HG03280 (cell line): Measurements from ENCODE around the gene ALDH1L1.

Source experiments
- ATAC-seq: cut with Tn5 transposase; IDR thresholded peaks from one replicate; pipeline ENCODE4 v1.9.1; 2021; ENCODE audit warnings: mild to moderate bottlenecking, moderate library complexity; ENCODE audit not compliant: unreplicated experiment

Gene ALDH1L1

DNA sequence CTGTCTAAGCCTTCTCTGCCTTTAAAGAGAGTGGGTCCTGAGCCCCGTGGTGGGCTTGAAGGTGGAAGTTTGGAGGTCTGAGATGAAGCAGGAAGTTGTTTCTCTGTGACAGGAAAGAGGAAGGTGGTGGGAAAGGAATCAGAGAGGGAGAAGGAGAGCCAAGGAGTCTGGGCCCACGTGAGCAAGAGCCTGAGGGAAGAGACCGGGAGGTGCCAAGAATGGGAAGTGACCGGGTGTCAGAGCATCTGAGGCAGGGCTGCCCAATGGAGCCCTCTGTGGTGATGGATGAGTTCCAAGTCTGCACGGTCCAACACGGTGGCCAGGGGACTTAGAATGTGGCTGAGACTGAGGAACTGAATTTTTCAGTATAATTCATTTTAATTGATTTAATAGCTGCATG is 24.6 kb downstream of the ALDH1L1 start:
- ATAC-seq: no peak

DNA sequence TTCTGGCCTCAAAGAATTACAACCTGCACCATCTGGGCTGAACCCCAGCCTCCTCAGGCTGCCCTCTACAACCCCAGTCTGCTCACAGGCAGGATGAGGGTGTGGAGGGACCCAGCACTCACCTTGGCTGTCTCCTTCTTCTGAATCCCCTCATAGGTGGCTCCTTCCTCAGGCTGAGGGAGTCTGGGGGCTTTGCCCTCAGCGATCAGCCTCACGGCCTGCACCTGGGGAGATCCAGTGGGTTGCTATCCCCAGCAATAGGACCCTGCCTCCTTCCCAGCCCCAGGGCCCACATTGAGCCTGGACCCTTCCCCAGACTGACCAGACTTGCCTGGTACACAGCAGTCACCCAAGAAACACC is 25.1 kb downstream of the ALDH1L1 start:
- no peak for ATAC-seq

DNA sequence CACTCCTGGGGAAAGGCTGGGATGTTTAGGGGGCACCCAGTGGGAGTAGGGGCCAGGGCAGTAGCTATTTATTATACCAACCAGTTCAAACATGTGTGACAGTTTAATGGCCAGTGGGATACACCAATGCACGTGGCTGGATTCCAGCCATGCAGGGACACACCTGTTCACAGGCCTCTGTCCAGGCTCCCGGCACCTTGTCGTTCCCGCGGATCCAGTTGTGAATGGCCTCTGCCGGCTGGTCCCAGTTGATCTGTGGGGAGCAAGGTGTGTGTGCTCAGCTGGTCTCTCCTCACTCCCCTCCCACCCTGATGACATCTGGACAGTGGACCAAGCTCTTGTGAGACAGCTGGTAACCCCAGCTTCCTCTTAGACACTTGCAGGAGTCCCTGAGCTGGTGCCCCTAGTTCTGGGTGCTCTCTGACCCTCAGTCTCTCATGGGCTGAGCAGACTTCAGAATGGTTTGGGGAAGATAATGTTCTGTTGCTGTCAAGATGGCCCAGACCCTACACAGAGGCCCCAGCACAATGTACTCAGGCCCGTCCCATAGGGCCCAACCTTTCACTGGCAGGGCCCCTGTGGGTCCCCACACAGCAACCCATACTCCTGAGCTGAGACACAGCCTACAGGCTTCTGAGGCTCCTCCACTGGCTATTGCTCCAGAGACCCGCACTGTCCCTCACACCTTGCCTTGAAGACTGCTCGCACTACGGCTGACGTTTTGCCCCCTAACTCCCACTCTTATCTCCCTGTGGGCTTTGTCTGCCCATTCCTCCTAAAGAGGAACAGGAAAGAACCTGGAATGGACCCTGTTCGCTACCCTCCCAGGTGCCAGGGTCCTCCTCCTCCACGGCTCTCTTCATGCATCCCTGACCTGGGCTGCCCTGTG is 25.8 kb downstream of the ALDH1L1 start:
- no peak for ATAC-seq

DNA sequence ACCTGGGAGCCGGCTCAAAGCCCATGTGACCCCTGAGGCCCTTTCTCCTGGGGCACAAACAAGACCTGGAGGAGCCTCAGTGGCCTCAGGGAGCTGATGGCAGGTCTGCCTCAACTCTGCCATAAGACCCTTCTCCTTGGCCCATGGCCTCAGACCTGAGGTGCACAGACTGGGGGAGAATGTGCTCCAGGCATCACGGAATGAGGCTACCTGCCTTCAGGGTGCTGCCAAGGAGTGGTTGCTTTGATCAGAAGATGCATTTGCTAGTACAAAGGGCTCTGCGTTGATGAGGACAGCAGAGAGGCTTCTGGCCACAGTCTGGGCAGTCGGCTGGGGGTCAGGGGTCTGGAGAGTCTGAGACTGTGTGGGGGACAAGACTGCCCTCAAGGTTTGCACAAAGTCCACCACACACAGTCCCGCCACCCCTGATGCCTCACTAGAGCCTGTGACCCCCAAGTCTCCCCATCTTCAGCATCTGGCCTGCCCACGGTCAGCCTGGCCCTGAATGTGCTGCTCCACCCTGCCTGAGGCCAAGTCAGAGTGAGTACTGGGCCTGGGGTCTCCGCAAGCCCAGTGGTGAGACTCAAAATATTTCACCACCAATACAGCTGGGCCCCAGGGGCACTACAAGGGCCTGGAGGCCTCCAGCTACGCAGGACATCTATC is 26.6 kb downstream of the ALDH1L1 start:
- ATAC-seq: no peak

DNA sequence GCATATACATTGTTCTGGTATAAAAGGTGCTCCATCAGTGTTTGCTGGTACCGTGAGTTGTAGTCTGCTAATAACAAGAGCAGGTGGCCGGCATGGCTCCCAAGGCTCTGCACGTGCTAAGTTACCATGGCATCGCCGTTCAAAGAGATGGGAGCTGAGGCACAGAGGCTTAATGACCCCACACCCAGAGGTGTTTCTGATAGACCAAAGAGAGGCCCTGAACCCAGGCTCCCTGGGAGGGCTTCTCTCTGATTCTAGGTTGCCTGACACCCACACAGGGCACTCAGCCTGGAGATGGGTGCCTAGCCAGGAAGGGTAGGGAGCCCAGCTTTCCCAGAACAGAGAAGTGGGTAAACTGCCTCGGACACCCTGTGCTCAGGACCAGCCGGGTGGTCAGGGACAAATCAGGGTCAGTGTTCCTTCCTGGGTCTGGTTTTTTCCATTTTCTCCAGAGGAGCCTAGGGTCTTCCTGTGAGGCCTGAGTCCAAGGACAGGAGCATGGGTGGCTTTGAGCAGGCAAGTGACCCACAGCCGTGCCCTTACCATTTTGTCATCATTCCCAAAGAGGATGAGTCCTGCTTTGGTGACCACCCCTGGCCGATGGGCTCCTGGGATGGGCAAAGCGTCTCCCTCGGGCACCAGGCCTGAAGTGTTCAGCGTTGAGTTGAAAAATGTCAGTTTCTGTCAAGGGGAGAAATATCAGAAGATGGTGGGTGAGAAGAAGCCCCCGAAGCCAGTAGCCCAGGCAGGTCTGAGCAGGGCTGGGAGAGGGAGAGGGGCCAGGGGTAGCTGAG is 27.3 kb downstream of the ALDH1L1 start:
- no peak for ATAC-seq

DNA sequence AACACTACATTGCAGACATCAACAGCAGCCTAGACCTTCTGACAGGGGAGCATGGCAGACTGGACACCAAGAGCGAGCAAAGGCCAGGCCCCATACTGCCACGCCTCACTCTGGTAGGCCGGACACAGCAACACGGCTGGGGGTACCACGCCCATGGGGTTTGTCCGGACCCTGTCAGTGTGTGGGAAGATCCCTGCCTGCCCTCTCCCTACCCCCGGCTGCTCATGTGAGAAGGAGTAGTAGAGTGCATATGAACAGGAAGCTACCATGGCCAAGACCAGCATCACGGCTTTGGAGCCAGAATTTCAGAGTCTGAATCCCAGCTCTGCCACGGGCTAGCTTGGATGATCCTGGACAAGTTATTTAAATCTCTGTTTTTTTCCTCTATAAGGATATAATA is 27.9 kb downstream of the ALDH1L1 start:
- no peak for ATAC-seq

DNA sequence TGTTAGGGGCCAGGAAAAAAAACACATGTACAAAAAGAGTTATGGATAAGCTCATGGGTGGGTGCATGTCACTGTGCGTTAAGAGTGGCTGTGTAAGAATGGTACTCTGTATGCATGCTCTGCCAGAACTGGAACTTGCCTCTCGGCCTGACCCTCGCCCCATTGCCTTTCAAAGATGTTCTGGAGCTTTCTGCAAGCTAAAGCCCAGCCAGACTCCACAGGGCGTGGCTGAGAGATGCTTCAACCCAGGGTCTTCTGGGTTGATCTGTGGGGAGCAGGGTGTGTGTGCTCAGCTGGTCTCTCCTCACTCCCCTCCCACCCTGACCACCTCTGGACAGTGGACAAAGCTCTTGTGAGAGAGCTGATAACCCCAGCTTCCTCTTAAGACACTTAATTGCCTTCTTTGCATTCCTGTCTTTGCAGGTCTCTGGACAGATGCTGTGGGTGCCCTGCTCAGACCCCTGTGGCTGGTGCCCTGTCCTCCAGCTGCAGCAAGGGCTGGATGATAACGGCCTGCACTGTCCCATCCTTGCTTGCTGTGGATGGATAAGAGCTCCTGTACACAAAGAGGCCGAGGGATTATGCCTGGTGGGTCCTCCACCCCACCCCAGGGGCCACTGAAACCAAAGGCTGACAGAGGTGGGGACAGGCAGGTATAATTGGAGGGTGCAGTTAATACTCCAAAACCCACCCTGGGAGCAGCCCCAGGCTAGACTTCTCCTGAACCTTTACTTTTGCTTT is 28.7 kb downstream of the ALDH1L1 start:
- ATAC-seq: no peak

DNA sequence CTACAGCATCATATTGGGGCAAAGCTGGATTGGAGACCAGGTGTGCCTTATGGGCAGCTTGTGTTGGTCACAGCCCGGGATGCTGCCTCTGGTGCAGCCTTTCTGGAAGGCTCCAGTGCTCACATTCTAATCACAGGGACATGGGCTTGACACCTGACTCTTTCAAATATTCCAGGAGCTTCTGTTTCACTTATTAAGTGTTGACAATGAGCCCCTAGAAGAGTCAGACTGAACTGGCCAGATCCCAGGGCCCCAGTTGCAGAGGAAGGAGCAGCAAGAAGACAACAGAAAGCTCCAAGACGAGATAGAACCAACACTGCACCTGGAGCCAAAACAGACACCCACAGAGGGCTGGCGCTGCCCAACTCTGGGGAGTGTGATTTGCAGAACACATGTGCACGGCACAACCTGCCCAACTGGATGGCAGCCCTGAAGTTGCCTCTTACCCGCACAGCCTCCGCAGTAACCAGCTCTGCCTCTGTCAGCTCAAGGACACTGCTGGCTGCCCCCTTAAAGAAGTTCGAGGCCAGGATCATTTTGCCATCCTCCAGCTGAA is 30.3 kb downstream of the ALDH1L1 start:
- no peak for ATAC-seq

DNA sequence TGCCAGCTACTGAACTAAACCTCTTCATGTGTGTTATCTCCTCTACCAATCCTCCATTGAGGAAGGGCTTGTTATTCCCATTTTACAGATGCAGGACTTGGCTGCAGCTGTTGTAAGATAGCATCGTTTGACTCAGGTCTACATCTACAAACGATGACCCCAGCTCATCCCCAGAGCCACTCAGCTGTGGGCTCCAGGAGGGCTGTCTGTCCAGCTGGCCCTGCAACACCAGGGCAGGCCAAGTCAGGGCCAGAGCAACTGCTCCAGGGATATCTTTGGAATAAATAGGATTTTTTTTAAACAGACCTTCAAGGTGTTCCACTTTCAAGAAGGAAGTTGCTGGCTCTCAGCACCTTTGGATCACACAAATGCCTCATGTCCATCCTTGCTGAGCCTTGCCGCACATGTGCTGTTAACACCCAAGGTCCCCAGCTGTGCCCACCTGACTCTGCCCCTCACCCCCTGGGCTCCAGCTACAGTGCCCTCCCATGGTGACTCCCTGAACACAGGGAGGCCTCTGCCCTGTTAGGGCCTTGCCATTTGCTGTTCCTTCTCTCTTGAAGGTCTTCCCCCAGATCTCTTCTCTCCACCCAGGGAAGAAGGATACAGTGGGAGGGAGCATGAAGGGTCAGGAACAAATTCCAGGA is 31.0 kb downstream of the ALDH1L1 start:
- no peak for ATAC-seq

DNA sequence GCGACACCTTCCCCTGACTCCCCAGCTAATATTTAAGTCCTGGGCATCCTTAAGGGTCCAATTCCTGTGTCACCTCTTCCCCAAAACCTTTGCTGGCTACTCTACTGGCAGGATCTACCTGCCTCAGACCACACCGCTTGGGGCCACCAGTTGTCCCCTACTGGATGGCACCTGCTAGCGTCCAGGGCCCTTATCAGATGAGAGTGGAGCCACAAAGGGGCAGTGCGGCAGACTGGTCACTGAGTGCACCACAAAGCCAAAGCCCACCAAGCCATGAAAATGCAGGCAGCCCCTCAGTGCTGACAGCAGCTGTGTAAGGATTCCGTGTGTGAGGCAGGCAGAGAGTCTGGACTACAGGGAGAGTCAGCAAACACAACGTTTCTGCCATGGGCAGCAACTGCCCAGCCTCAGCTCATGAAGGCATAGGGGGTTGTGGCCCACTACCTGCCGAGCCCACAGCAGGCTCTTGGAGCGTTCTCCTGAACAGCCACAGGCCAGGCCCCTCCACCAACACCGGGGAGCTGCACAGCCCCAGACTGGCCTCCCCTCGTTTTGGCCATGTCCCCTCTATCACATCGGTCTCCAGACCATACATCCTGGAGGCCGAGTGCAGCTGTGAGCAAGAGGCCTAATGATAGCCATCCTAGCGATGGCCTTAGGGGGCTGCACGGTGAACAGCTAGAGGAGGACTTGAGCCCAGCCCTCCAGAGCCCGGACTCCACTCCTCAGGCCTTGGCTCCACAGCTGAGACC is 32.3 kb downstream of the ALDH1L1 start:
- no peak for ATAC-seq

DNA sequence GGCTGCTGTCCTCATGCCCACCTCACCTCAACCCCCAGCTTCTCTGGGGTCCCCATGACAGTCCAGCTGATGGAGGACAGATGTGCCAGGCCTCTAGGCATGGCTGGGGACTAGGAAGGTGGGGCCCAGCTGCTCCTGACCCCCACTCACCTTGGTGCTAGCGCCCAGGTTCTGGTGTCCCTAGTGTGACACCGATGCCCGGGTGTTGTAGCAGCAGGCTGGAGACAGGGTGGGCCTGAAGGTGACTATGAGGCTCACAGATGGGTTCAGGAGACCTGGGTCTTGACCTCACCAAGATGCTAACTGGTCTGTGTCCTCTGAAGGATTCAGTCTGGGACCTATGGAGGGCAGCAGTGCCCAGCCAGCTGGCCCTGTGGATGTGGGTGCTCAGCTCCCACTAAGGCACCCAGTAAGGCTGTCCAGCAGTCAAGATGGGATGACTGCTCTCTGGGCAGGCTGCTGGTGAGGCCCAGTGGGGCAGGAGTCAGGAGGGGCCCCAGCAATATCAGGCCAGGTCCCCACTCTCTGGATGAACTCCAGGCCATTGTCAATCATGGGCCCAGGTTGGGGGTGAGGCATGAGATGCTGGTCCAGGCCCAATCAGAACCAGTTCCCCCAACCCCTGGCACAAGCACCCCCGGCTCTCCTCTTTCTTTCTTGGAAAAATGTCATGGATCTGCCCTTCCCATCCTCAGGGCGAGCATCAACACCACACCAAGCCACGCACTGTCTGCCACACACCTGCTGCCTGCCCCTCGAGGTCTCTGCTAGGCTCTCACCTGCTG is 33.0 kb downstream of the ALDH1L1 start:
- ATAC-seq: no peak

DNA sequence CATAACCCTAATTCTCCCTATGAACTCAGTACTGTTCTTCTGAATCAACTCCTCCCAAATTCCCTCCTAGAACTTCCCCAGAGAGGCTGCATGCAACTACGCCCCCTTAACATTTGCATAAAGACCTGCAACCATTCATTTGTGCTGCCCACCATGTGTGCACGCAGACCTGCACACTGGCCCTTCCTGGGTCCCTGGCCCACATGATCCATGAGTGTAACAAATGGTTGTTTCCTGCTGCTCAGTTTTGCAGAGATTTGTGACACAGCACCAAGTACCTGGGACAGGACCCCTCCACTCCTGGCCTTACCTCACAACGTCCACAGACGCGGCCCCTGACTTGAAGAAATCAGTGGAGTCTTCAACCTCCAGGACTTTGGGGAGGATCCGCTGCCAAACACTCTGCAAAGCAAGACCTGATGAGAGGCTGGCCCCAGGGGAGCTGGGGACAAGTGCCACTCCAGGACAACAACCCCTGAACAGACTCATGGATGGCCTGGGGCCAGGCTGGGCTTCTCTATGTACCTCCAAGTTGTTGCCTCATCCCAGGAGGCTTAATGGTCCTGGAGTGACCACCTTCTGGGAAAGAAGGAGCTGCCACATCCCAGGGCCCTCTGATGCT is 33.8 kb downstream of the ALDH1L1 start:
- no peak for ATAC-seq

DNA sequence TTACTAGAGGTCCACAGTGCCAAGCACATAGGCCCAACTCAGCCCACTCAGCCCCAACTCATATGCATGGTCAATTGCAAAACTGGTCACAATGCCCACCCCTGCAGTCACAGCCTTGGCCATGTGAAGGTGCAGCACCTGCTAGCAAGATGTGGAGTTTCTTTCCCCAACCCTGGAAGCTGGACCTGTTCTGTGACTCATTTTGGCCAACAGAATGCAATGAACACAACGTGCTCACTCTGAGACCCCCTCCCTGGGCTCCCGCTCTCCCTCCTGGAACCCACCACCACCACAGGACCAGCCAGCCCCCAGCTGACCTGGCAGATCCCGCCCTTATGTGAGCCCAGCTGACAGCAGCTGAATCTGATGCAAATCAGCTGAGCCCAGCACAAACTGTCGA is 34.4 kb downstream of the ALDH1L1 start:
- no peak for ATAC-seq

DNA sequence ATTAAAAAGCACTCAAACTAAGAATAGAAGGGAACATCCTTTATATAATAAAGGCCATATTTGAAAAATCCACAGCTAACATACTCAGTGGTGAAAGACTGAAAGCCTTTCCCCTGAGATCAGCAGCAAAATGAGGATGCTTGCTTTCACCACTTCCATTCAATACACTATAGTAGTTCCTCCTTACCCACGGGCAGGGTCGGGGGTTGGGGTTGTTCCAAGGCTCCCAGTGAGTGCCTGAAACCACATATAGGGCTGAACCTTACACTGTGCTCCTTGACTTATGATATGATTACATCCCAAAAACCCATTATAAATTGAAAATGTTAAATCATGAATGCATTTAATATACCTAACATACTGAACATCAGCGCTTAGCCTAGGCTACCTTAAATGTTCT is 37.7 kb downstream of the ALDH1L1 start:
- no peak for ATAC-seq

DNA sequence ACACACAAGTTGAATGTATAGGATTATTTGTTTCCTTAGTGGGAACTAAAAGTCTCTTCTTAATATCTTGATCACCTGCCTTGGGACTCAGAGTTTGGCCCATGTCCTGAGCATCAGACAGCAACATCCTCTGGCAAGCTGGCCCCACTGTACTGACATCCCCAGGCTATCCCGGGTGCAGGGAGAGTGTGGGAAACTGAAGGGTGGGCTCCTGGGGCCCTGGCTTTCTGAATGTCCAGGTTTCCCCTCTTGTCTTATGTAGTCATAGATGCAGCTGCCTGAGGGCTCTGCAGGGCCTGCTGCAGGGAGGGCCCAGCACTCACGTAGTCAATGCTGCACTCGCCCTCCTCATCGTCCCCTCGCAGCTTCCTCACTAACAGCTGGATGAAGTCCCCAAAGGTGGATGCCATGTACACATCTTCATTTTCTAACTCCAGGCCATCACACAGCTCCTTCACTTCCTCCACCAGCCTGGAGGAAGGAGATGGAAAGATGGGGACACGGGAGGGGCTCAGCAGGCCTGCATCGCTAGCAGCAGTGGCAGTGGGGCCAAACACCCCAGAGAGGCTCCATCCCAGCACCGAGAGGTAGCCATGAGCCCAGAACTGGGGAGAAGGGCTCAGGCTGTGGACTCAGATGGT is 42.8 kb downstream of the ALDH1L1 start:
- ATAC-seq: no peak

DNA sequence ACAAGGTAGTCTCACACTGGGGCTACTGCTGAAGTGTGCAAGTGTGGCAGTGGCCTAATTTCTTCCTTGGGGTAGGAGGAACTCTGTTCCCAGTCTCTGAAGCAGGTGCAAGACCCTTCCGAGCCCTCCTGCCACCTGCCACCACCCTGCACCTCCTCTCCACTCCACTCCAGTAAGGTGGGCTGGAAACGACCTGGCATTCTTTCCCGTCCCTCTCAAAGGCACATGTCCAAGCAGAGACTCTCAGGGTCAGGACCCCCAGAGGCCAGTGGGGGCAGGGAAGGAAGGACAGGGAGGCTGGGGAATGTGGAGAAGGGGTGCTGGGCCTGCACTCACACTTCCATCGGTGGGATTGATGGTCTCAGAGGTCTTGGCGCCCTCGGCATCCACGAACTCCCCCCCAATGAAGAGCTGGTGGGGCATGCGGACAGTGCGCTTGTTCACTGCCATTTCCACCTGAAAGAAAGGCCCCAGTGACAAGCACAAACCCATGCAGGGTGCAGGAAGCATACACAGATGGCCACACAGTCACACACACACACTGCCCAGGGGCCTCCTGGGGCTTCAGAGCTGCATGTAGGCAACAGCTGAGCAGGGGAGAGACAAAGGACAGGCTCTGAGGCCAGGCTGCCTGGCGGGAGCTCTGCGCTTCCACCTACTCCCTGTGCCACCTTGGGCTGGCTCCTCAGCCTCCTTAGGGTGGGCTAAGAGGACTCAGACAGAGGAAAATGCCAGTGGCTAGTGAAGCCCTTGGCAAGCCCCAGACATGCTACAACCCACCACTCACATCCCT is 43.8 kb downstream of the ALDH1L1 start:
- ATAC-seq: no peak
